ENCODE results near the gene PEPD. TPM values are rescaled to one million over a fixed set of nuclear protein-coding genes. Genes with fewer than 3 reads are reported as not detected.
"Not testable (repeated sequence)": the region's sequence is repeated elsewhere in the genome, so short reads cannot be mapped to it uniquely, and the experiment has no call there.

Gene PEPD
- total and polyA plus RNA-seq, 7 experiments from 2014 or later: 21.9 to 126 (median 24.6) TPM

DNA sequence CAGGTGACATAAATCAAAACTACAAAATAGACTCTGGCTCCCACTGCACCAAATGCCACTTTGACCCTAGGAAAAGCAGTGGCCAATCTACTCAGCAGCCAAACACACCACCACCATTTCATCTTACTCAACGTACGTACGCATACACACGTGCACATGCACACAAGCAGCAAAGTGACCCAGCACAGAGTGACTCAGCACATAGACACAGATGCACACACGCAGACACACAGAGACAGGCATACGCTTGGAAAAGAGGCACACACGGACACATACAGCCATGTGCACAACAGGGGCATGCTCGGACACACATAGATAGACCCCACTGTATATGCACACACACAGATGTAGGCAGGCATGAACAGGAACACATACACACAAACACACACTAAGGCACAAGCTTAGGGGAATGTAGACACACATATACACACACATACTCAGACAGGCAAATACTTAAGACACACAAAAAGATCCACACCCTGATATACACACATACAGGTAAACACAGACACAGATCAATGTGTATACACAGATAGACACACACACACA is 37.3 kb downstream of the PEPD start:
- Mint-ChIP-seq H3K4me3 (no peak overlapping the region), H3K27me3 (no peaks in the 10 kb centered on the region), H3K4me1 (no peaks in the 10 kb centered on the region), H3K36me3 (peaks cover 3 to 68% (median 60%) of the 10 kb centered on the region in 5 donors), H3K27ac (no peak overlapping the region), H3K9me3 (peaks cover 3 to 43% (median 13%) of the 10 kb centered on the region in 11 donors)
- H3K27ac ChIP-seq (ENCODE audit: low read depth, low read length): no peak overlapping the region
- intact Hi-C loops (cut with micrococcal nuclease): no loop called here
- peaks cover 0 to 7% (median 0%) of the 10 kb centered on the region in 3 experiments for H3K36me3 ChIP-seq (ENCODE audit: control insufficient read depth in 2 of 3, insufficient read depth in 3 of 3, low read length in 3 of 3)
- ChIA-PET POLR2A (no interaction called here), CTCF (no interaction called here)
- H3K27me3 ChIP-seq (ENCODE audit: control insufficient read depth in 2 of 2, insufficient read depth in 2 of 2, low read length in 2 of 2): no peaks in the 10 kb centered on the region
- DNase-seq (no peak), ATAC-seq (no peak)
- H3K4me1 ChIP-seq (ENCODE audit: control insufficient read depth in 2 of 2, insufficient read depth in 2 of 2, low read length in 2 of 2): no peaks in the 10 kb centered on the region
- H3K9me3 ChIP-seq (ENCODE audit: control insufficient read depth in 2 of 3, low read length in 3 of 3): peaks cover 0 to 6% (median 0%) of the 10 kb centered on the region in 3 experiments
- no peak overlapping the region for H3K4me3 ChIP-seq (ENCODE audit: low read length)

DNA sequence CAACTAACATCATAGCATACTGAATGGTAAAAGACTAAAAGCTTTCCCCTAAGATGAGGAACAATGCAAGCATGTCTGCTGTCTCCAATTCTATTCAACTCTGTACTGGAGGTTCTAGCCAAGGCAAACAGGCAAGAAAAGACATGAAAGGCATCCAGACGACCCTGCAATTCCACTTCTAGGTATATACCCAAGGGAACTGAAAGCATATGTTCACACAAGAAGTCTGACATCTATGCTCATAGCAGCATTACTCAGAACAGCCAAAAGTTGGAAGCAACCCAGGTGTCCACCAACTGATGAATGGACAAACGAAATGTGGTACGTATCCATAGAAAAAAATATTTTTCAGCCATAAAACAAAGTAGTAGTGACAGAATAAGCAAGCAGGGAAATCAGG is 39.1 kb downstream of the PEPD start:
- DNase-seq (no peak), ATAC-seq (no peak)
- Histone ChIP-seq H3K27ac (ENCODE audit: low read depth, low read length) (no peak overlapping the region), H3K4me3 (ENCODE audit: low read length) (no peak overlapping the region), H3K27me3 (ENCODE audit: control insufficient read depth in 2 of 2, insufficient read depth in 2 of 2, low read length in 2 of 2) (no peaks in the 10 kb centered on the region), H3K9me3 (ENCODE audit: control insufficient read depth in 2 of 3, low read length in 3 of 3) (peaks cover 0 to 6% (median 0%) of the 10 kb centered on the region in 3 experiments), H3K36me3 (ENCODE audit: control insufficient read depth in 2 of 3, insufficient read depth in 3 of 3, low read length in 3 of 3) (peaks cover 0 to 9% (median 0%) of the 10 kb centered on the region in 3 experiments), H3K4me1 (ENCODE audit: control insufficient read depth in 2 of 2, insufficient read depth in 2 of 2, low read length in 2 of 2) (no peaks in the 10 kb centered on the region)
- CTCF ChIA-PET: no interaction called here
- H3K4me3 Mint-ChIP-seq: no peak overlapping the region
- no peak overlapping the region for H3K27ac Mint-ChIP-seq
- H3K9me3 Mint-ChIP-seq: peaks cover 3 to 53% (median 13%) of the 10 kb centered on the region in 11 donors
- H3K4me1 Mint-ChIP-seq: no peaks in the 10 kb centered on the region
- H3K36me3 Mint-ChIP-seq: peaks cover 3 to 86% (median 78%) of the 10 kb centered on the region in 5 donors
- POLR2A ChIA-PET: no interaction called here
- intact Hi-C loops (cut with micrococcal nuclease): no loop called here
- H3K27me3 Mint-ChIP-seq: no peaks in the 10 kb centered on the region

DNA sequence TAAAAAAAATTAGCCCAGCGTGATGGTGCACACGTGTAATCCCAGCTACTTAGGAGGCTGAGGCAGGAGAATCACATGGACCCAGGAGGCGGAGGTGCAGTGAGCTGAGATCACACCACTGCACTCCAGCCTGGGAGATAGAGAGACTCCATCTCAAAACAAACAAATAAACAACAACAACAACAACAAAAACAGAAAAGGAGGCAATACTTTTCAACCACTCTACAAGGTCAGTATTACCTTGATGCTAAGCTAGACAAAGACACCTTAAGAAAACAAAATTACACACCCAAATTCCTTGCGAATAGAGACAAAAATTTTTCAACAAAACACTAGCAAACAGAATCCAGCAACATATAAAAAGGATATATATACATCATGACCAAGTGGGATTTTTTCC is 39.7 kb downstream of the PEPD start:
- H3K4me1 Mint-ChIP-seq: no peaks in the 10 kb centered on the region
- DNase-seq: no peak
- peaks cover 0 to 15% (median 0%) of the 10 kb centered on the region in 3 experiments for H3K36me3 ChIP-seq (ENCODE audit: control insufficient read depth in 2 of 3, insufficient read depth in 3 of 3, low read length in 3 of 3)
- no peaks in the 10 kb centered on the region for H3K4me1 ChIP-seq (ENCODE audit: control insufficient read depth in 2 of 2, insufficient read depth in 2 of 2, low read length in 2 of 2)
- no peak overlapping the region for H3K4me3 ChIP-seq (ENCODE audit: low read length)
- no peaks in the 10 kb centered on the region for H3K27me3 ChIP-seq (ENCODE audit: control insufficient read depth in 2 of 2, insufficient read depth in 2 of 2, low read length in 2 of 2)
- H3K27me3 Mint-ChIP-seq: no peaks in the 10 kb centered on the region
- intact Hi-C loops (cut with micrococcal nuclease): no loop called here
- no peak for ATAC-seq
- H3K36me3 Mint-ChIP-seq: peaks cover 3 to 88% (median 81%) of the 10 kb centered on the region in 5 donors
- H3K4me3 Mint-ChIP-seq: no peak overlapping the region
- peaks cover 3 to 53% (median 13%) of the 10 kb centered on the region in 11 donors for H3K9me3 Mint-ChIP-seq
- ChIA-PET CTCF (no interaction called here), POLR2A (no interaction called here)
- no peak overlapping the region for H3K27ac Mint-ChIP-seq
- H3K27ac ChIP-seq (ENCODE audit: low read depth, low read length): no peak overlapping the region
- H3K9me3 ChIP-seq (ENCODE audit: control insufficient read depth in 2 of 3, low read length in 3 of 3): peaks cover 0 to 6% (median 0%) of the 10 kb centered on the region in 3 experiments

DNA sequence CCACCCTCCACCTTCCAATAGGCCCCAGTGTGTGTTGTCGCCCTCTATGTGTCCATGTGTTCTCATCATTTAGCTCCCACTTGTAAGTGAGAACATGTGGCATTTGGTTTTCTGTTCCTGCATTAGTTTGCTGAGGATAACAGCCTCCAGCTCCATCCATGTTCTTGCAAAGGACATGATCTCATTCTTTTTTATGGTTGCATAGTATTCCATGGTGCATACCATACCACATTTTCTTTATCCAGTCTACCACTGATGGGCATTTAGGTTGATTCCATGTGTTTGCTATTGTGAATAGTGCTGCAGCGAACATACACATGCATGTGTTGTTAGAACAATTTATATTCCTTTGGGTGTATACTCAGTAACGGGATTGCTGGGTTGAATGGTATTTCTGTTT is 42.0 kb downstream of the PEPD start:
- H3K4me3 ChIP-seq (ENCODE audit: low read length); CTCF ChIA-PET; DNase-seq; H3K27ac Mint-ChIP-seq; H3K4me3 Mint-ChIP-seq; H3K9me3 ChIP-seq (ENCODE audit: control insufficient read depth in 2 of 3, low read length in 3 of 3); H3K27me3 Mint-ChIP-seq; H3K27ac ChIP-seq (ENCODE audit: low read depth, low read length); H3K4me1 Mint-ChIP-seq; H3K27me3 ChIP-seq (ENCODE audit: control insufficient read depth in 2 of 2, insufficient read depth in 2 of 2, low read length in 2 of 2); H3K4me1 ChIP-seq (ENCODE audit: control insufficient read depth in 2 of 2, insufficient read depth in 2 of 2, low read length in 2 of 2); intact Hi-C loops (cut with micrococcal nuclease); ATAC-seq; POLR2A ChIA-PET: not testable (repeated sequence)
- peaks cover 3 to 48% (median 13%) of the 10 kb centered on the region in 11 donors for H3K9me3 Mint-ChIP-seq
- peaks cover 3 to 80% (median 71%) of the 10 kb centered on the region in 5 donors for H3K36me3 Mint-ChIP-seq
- peaks cover 0 to 16% (median 0%) of the 10 kb centered on the region in 3 experiments for H3K36me3 ChIP-seq (ENCODE audit: control insufficient read depth in 2 of 3, insufficient read depth in 3 of 3, low read length in 3 of 3)

GRCh38 chr19:33477781-33478180 is 43.8 kb downstream of the PEPD start:
- ATAC-seq (no peak), DNase-seq (no peak)
- Histone ChIP-seq H3K4me3 (ENCODE audit: low read length) (no peak overlapping the region), H3K4me1 (ENCODE audit: control insufficient read depth in 2 of 2, insufficient read depth in 2 of 2, low read length in 2 of 2) (no peaks in the 10 kb centered on the region), H3K27me3 (ENCODE audit: control insufficient read depth in 2 of 2, insufficient read depth in 2 of 2, low read length in 2 of 2) (no peaks in the 10 kb centered on the region), H3K27ac (ENCODE audit: low read depth, low read length) (no peak overlapping the region), H3K9me3 (ENCODE audit: control insufficient read depth in 2 of 3, low read length in 3 of 3) (no peaks in the 10 kb centered on the region), H3K36me3 (ENCODE audit: control insufficient read depth in 2 of 3, insufficient read depth in 3 of 3, low read length in 3 of 3) (peaks cover 0 to 21% (median 0%) of the 10 kb centered on the region in 3 experiments)
- intact Hi-C loops (cut with micrococcal nuclease): no loop called here
- Mint-ChIP-seq H3K27ac (no peak overlapping the region), H3K4me1 (peaks cover 0 to 8% (median 0%) of the 10 kb centered on the region in 7 donors), H3K4me3 (no peak overlapping the region), H3K9me3 (peaks cover 0 to 30% (median 6%) of the 10 kb centered on the region in 11 donors), H3K27me3 (no peaks in the 10 kb centered on the region), H3K36me3 (peaks cover 3 to 71% (median 60%) of the 10 kb centered on the region in 5 donors)
- POLR2A ChIA-PET: no interaction called here
- CTCF ChIA-PET: no interaction called here

DNA sequence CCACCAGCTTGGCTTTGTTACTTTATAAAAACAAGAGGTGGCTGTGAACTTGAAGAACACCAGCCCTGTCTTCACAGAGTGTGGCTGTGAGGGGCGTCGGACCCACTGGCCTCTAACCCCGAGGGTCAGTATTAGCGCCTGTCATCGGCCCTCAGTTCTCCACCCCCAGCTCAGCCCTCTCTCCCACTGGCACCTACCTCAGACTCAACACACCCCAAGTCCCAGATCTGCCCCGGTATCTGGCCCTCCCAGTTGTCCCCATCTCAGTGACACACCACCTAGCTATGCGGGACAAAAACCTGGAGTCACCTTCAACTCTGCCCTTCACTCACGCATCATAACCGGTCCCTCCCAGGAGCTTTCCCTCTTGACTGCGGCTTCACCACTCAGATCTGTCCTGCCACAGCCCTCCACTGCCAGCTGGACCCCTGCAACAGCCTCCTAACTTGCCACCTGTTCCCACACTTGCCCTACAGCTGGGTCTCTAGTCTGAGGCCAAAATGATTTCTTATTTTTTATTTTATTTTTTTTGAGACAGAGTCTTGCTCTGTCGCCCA is 45.4 kb downstream of the PEPD start:
- Mint-ChIP-seq H3K4me3 (no peak overlapping the region), H3K27ac (no peak overlapping the region), H3K36me3 (peaks cover 3 to 59% (median 49%) of the 10 kb centered on the region in 5 donors)

More for the DNA sequence above, 45.4 kb downstream of the PEPD start:
- DNase-seq: no peak
- H3K27me3 ChIP-seq (ENCODE audit: control insufficient read depth in 2 of 2, insufficient read depth in 2 of 2, low read length in 2 of 2): no peaks in the 10 kb centered on the region
- no peaks in the 10 kb centered on the region for H3K4me1 ChIP-seq (ENCODE audit: control insufficient read depth in 2 of 2, insufficient read depth in 2 of 2, low read length in 2 of 2)
- intact Hi-C loops (cut with micrococcal nuclease): no loop called here
- ChIA-PET POLR2A (no interaction called here), CTCF (no interaction called here)
- H3K27ac ChIP-seq (ENCODE audit: low read depth, low read length): no peak overlapping the region
- ATAC-seq: no peak
- H3K9me3 Mint-ChIP-seq: peaks cover 0 to 22% (median 4%) of the 10 kb centered on the region in 11 donors
- no peaks in the 10 kb centered on the region for H3K9me3 ChIP-seq (ENCODE audit: control insufficient read depth in 2 of 3, low read length in 3 of 3)
- H3K36me3 ChIP-seq (ENCODE audit: control insufficient read depth in 2 of 3, insufficient read depth in 3 of 3, low read length in 3 of 3): peaks cover 0 to 27% (median 0%) of the 10 kb centered on the region in 3 experiments
- H3K4me3 ChIP-seq (ENCODE audit: low read length): no peak overlapping the region
- peaks cover 0 to 8% (median 0%) of the 10 kb centered on the region in 7 donors for H3K4me1 Mint-ChIP-seq
- no peaks in the 10 kb centered on the region for H3K27me3 Mint-ChIP-seq

Data from naive thymus-derived CD4-positive, alpha-beta T cell (primary cell).